NCI-H2107 treated with DMSO at 0.1 percent for 48 hours (cell line): ENCODE measurements around the gene ARMC2.
A peak's percentile ranks its signal among the peaks of the same experiment; 100 is the strongest.
"Not testable (repeated sequence)": the region's sequence is repeated elsewhere in the genome, so short reads cannot be mapped to it uniquely, and the experiment has no call there.

Experiments used
- DNase-seq: peaks from one replicate; lab custom pipeline; 2025; ENCODE audit not compliant: unreplicated experiment; lab: John Stamatoyannopoulos, UW

ARMC2 gene

GRCh38 chr6:108868647-108869046 is 20.4 kb downstream of the ARMC2 start:
- no peak for DNase-seq

- peak; percentile 83 for DNase-seq
Measured at GRCh38 chr6:108869876-108870275, 21.7 kb downstream of the ARMC2 start.

- DNase-seq: no peak
Measured at GRCh38 chr6:108870357-108870756, 22.1 kb downstream of the ARMC2 start.

- peak; percentile 91 for DNase-seq
Measured at GRCh38 chr6:108872141-108872557, 23.9 kb downstream of the ARMC2 start.

- peak; percentile 91 for DNase-seq
Measured at GRCh38 chr6:108872575-108872974, 24.4 kb downstream of the ARMC2 start.

GRCh38 chr6:108873251-108873650 is 25.0 kb downstream of the ARMC2 start:
- no peak for DNase-seq

- DNase-seq: no peak
Measured at GRCh38 chr6:108873971-108874370, 25.7 kb downstream of the ARMC2 start.

GRCh38 chr6:108874470-108875160 is 26.4 kb downstream of the ARMC2 start:
- no peak for DNase-seq

GRCh38 chr6:108875161-108875555 is 26.9 kb downstream of the ARMC2 start:
- no peak for DNase-seq

- no peak for DNase-seq
Measured at GRCh38 chr6:108877046-108877751, 29.0 kb downstream of the ARMC2 start.

GRCh38 chr6:108878942-108879341 is 30.7 kb downstream of the ARMC2 start:
- no peak for DNase-seq

- no peak for DNase-seq
Measured at GRCh38 chr6:108883172-108883571, 35.0 kb downstream of the ARMC2 start.

GRCh38 chr6:108884211-108885059 is 36.2 kb downstream of the ARMC2 start:
- DNase-seq: no peak

GRCh38 chr6:108888052-108888451 is 39.8 kb downstream of the ARMC2 start:
- DNase-seq: no peak

- no peak for DNase-seq
Measured at GRCh38 chr6:108888745-108889144, 40.5 kb downstream of the ARMC2 start.

GRCh38 chr6:108890898-108891297 is 42.7 kb downstream of the ARMC2 start:
- DNase-seq: not testable (repeated sequence)

GRCh38 chr6:108895571-108895970 is 47.3 kb downstream of the ARMC2 start:
- DNase-seq: no peak

GRCh38 chr6:108896111-108896661 is 48.0 kb downstream of the ARMC2 start:
- no peak for DNase-seq

- peak; percentile 63 for DNase-seq
Measured at GRCh38 chr6:108897371-108897770, 49.1 kb downstream of the ARMC2 start.

GRCh38 chr6:108902382-108902792 is 54.2 kb downstream of the ARMC2 start:
- no peak for DNase-seq

- DNase-seq: no peak
Measured at GRCh38 chr6:108903796-108904195, 55.6 kb downstream of the ARMC2 start.
